ENCODE measurements around the gene ARHGAP26. TPM values are rescaled to one million over a fixed set of nuclear protein-coding genes. Genes with fewer than 3 reads are reported as not detected.

ARHGAP26 gene
- total RNA-seq, 1 donor from 2014 or later = 75.0 TPM

- no peak for DNase-seq (ENCODE audit: low spot score)
Observed at GRCh38 chr5:143173139-143173889, 403.1 kb downstream of the ARHGAP26 start.

GRCh38 chr5:143174714-143175398 lies 404.7 kb downstream of the ARHGAP26 start:
- no peak for DNase-seq (ENCODE audit: low spot score)

GRCh38 chr5:143176048-143176447 lies 405.9 kb downstream of the ARHGAP26 start:
- no peak for DNase-seq (ENCODE audit: low spot score)

GRCh38 chr5:143177263-143177983 lies 407.2 kb downstream of the ARHGAP26 start:
- no peak for DNase-seq (ENCODE audit: low spot score)

GRCh38 chr5:143179126-143179740 lies 409.1 kb downstream of the ARHGAP26 start:
- DNase-seq (ENCODE audit: low spot score) = no peak

GRCh38 chr5:143180751-143181150 lies 410.6 kb downstream of the ARHGAP26 start:
- no peak for DNase-seq (ENCODE audit: low spot score)

GRCh38 chr5:143181173-143181572 lies 411.0 kb downstream of the ARHGAP26 start:
- DNase-seq (ENCODE audit: low spot score) = no peak

GRCh38 chr5:143182106-143182505 lies 411.9 kb downstream of the ARHGAP26 start:
- no peak for DNase-seq (ENCODE audit: low spot score)

GRCh38 chr5:143182901-143183820 lies 413.0 kb downstream of the ARHGAP26 start:
- no peak for DNase-seq (ENCODE audit: low spot score)

- no peak for DNase-seq (ENCODE audit: low spot score)
Observed at GRCh38 chr5:143183989-143184388, 413.8 kb downstream of the ARHGAP26 start.

GRCh38 chr5:143186623-143187022 lies 416.4 kb downstream of the ARHGAP26 start:
- DNase-seq (ENCODE audit: low spot score) = no peak

GRCh38 chr5:143187495-143187894 lies 417.3 kb downstream of the ARHGAP26 start:
- DNase-seq (ENCODE audit: low spot score) = no peak

- no peak for DNase-seq (ENCODE audit: low spot score)
Observed at GRCh38 chr5:143188083-143188482, 417.9 kb downstream of the ARHGAP26 start.

GRCh38 chr5:143188692-143189091 lies 418.5 kb downstream of the ARHGAP26 start:
- no peak for DNase-seq (ENCODE audit: low spot score)

- no peak for DNase-seq (ENCODE audit: low spot score)
Observed at GRCh38 chr5:143190260-143190810, 420.2 kb downstream of the ARHGAP26 start.

GRCh38 chr5:143191720-143192119 lies 421.5 kb downstream of the ARHGAP26 start:
- no peak for DNase-seq (ENCODE audit: low spot score)

GRCh38 chr5:143192191-143192900 lies 422.2 kb downstream of the ARHGAP26 start:
- no peak for DNase-seq (ENCODE audit: low spot score)

GRCh38 chr5:143194206-143194605 lies 424.0 kb downstream of the ARHGAP26 start:
- no peak for DNase-seq (ENCODE audit: low spot score)

GRCh38 chr5:143194713-143195112 lies 424.5 kb downstream of the ARHGAP26 start:
- DNase-seq (ENCODE audit: low spot score) = no peak

GRCh38 chr5:143195491-143195890 lies 425.3 kb downstream of the ARHGAP26 start:
- no peak for DNase-seq (ENCODE audit: low spot score)

All from mesenteric fat pad (tissue), 1 donor.